Neural cell (in vitro differentiated cells): ENCODE results near the gene SNUPN. TPM values are rescaled to one million over a fixed set of nuclear protein-coding genes. Genes with fewer than 3 reads are reported as not detected.

Source experiments
- H2AFZ ChIP-seq: fragments of 200-600, 300-800 bp; sonication (generic), shearing (Covaris generic); 2 replicates; pipeline ENCODE4 v1.6.0; 2014; ENCODE audit warnings: low read depth, mild to moderate bottlenecking, antibody characterized with exemption, low read length, moderate library complexity
- H3F3A ChIP-seq: fragments of 200-600 bp; shearing (Covaris generic); 2 replicates; pipeline ENCODE4 v1.6.1; 2016; ENCODE audit warnings: mild to moderate bottlenecking, moderate library complexity, mixed read lengths, antibody characterized with exemption, low read length; ENCODE audit not compliant: insufficient read depth, poor library complexity, severe bottlenecking
- H3K27ac ChIP-seq: fragments of 200-600, 300-800 bp; sonication (generic), shearing (Covaris generic); 2 replicates; pipeline ENCODE4 v1.5.1; 2014; ENCODE audit warnings: mild to moderate bottlenecking, low read length, moderate library complexity
- H3K27me3 ChIP-seq: fragments of 300-800, 200-600 bp; sonication (generic), shearing (Covaris generic); 2 replicates; pipeline ENCODE4 v1.6.0; 2014; ENCODE audit warnings: mild to moderate bottlenecking, low read depth, low read length, moderate library complexity; ENCODE audit not compliant: insufficient read depth
- H3K36me3 ChIP-seq: fragments of 300-800, 200-600 bp; sonication (generic), shearing (Covaris generic); 2 replicates; pipeline ENCODE4 v1.5.1; 2014; ENCODE audit warnings: mild to moderate bottlenecking, antibody characterized with exemption, low read length, moderate library complexity; ENCODE audit not compliant: insufficient read depth
- H3K4me2 ChIP-seq: fragments of 300-800, 200-600 bp; sonication (generic), shearing (Covaris generic); 2 replicates; pipeline ENCODE4 v1.6.0; 2014; ENCODE audit warnings: mild to moderate bottlenecking, low read length
- H3K4me3 ChIP-seq: fragments of 300-800, 200-600 bp; sonication (generic), shearing (Covaris generic); 2 replicates; pipeline ENCODE4 v1.5.1; 2014; ENCODE audit warnings: mild to moderate bottlenecking, low read length, moderate library complexity
- H3K79me2 ChIP-seq: fragments of 200-600 bp; shearing (Covaris generic); replicated peaks from 2 replicates; pipeline ENCODE4 v1.6.0; 2014; ENCODE audit warnings: mild to moderate bottlenecking, low read length, moderate library complexity; ENCODE audit not compliant: insufficient read depth
- H3K9ac ChIP-seq: fragments of 300-800, 200-600 bp; sonication (generic), shearing (Covaris generic); 2 replicates; pipeline ENCODE4 v1.6.1; 2016; ENCODE audit warnings: mild to moderate bottlenecking, low read length, mixed read lengths
- H3K9me2 ChIP-seq: fragments of 200-600 bp; shearing (Covaris generic); 2 replicates; pipeline ENCODE4 v1.6.1; 2016; ENCODE audit warnings: mild to moderate bottlenecking, low read length, mixed read lengths; ENCODE audit not compliant: insufficient read depth
- H3K9me3 ChIP-seq: fragments of 200-600, 300-800 bp; sonication (generic), shearing (Covaris generic); 2 replicates; pipeline ENCODE4 v1.6.1; 2016; ENCODE audit warnings: mild to moderate bottlenecking, mixed run types, low read length, moderate library complexity, mixed read lengths
- H4K20me1 ChIP-seq: fragments of 200-600 bp; shearing (Covaris generic); 2 replicates; pipeline ENCODE4 v1.6.1; 2016; ENCODE audit warnings: mild to moderate bottlenecking, mixed run types; ENCODE audit not compliant: insufficient read depth
- EP300 ChIP-seq: fragments of 450-650 bp; conservative IDR thresholded peaks from 2 replicates; pipeline ENCODE4 v1.6.1; 2014; ENCODE audit warnings: antibody characterized with exemption, mild to moderate bottlenecking, moderate library complexity; ENCODE audit not compliant: poor library complexity, severe bottlenecking
- EZH2 ChIP-seq: fragments of 200-600, 300-800 bp; shearing (Covaris generic), sonication (generic); IDR thresholded peaks from 2 replicates; pipeline ENCODE4 v1.6.1; 2014; ENCODE audit warnings: antibody characterized with exemption, low read length, borderline replicate concordance, mild to moderate bottlenecking; ENCODE audit not compliant: insufficient read depth, poor library complexity, severe bottlenecking
- MXI1 ChIP-seq: fragments of 450-650 bp; conservative IDR thresholded peaks from 2 replicates; pipeline ENCODE4 v1.6.1; 2014; ENCODE audit warnings: antibody characterized with exemption, mild to moderate bottlenecking; ENCODE audit not compliant: poor library complexity, severe bottlenecking
- POLR2AphosphoS5 ChIP-seq: IDR thresholded peaks from 2 replicates; pipeline ENCODE4 v1.6.1; 2012
- RAD21 ChIP-seq: fragments of 450-650 bp; conservative IDR thresholded peaks from 2 replicates; pipeline ENCODE4 v1.6.1; 2014; ENCODE audit warnings: antibody characterized with exemption, mild to moderate bottlenecking, moderate library complexity
- SMC3 ChIP-seq: fragments of 450-650 bp; conservative IDR thresholded peaks from 2 replicates; pipeline ENCODE4 v1.6.1; 2014; ENCODE audit warnings: antibody characterized with exemption, mild to moderate bottlenecking, moderate library complexity; ENCODE audit not compliant: poor library complexity
- TAF1 ChIP-seq: IDR thresholded peaks from 2 replicates; pipeline ENCODE4 v1.6.1; 2012; ENCODE audit warnings: low read depth
- polyA plus RNA-seq: library from polyadenylated mRNA; depleted of rRNA; stranded (reverse); fragments of >200 nt; gene quantifications from 2 replicates; pipeline ENCODE4 v1.2.3, GENCODE V29; 2014
- TF ChIP-seq, protein P1 (sequence below): fragments of 450-650 bp; IDR thresholded peaks from 2 replicates; pipeline ENCODE4 v1.5.1; 2014; ENCODE audit warnings: antibody characterized with exemption, mild to moderate bottlenecking, moderate library complexity; ENCODE audit not compliant: poor library complexity, severe bottlenecking
- TF ChIP-seq, protein P2 (sequence below): IDR thresholded peaks from 2 replicates; pipeline ENCODE4 v1.6.1; 2012; ENCODE audit warnings: borderline replicate concordance

SNUPN gene
- polyA plus RNA-seq, 1 donor from 2014 or later: 19.0 TPM

DNA sequence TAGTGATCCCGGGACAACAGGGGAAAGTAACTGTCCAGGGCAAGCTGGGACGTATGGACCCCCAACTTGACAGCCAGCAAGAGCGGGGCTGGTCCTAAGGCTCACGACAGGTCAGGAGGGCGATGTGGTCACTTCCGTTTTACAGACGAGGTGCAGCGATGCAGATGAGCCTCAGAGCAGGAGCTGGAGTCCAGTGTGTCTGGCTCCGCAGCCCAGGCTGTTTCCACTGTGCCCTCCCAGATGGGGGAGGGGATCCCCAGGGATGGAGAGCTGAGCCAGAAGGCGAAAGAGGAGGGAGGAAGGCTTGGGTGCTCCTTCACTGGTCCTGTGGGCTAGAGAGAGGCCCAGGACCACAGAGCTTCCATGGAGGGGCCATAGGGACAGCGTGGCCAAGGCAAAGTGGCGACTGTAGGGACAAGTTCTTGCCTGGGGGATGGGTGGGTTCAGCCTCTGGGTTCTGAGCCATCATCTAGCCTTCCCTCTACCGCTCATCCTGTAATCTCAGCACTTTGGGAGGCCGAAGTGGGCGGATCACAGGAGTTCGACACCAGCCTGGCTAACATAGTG lies 27.9 kb upstream of the SNUPN start:
- Histone ChIP-seq H3K27me3 (peaks cover 3% of the 10 kb centered on the region), H3K79me2 (peaks cover 4% of the 10 kb centered on the region), H3K27ac (no peak overlapping the region), H3K9me2 (no peaks in the 10 kb centered on the region), H3K4me3 (no peak overlapping the region), H2AFZ (no peak overlapping the region), H3K4me2 (no peak overlapping the region), H3K9ac (no peak overlapping the region), H3F3A (no peaks in the 10 kb centered on the region), H3K36me3 (no peaks in the 10 kb centered on the region), H3K9me3 (no peaks in the 10 kb centered on the region), H4K20me1 (no peaks in the 10 kb centered on the region)
- TF ChIP-seq POLR2AphosphoS5: no peak
- TF ChIP-seq, protein P1, sequence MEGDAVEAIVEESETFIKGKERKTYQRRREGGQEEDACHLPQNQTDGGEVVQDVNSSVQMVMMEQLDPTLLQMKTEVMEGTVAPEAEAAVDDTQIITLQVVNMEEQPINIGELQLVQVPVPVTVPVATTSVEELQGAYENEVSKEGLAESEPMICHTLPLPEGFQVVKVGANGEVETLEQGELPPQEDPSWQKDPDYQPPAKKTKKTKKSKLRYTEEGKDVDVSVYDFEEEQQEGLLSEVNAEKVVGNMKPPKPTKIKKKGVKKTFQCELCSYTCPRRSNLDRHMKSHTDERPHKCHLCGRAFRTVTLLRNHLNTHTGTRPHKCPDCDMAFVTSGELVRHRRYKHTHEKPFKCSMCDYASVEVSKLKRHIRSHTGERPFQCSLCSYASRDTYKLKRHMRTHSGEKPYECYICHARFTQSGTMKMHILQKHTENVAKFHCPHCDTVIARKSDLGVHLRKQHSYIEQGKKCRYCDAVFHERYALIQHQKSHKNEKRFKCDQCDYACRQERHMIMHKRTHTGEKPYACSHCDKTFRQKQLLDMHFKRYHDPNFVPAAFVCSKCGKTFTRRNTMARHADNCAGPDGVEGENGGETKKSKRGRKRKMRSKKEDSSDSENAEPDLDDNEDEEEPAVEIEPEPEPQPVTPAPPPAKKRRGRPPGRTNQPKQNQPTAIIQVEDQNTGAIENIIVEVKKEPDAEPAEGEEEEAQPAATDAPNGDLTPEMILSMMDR: no peak
- TF ChIP-seq SMC3: no peak
- TF ChIP-seq EZH2: no peak
- TF ChIP-seq, protein P2, sequence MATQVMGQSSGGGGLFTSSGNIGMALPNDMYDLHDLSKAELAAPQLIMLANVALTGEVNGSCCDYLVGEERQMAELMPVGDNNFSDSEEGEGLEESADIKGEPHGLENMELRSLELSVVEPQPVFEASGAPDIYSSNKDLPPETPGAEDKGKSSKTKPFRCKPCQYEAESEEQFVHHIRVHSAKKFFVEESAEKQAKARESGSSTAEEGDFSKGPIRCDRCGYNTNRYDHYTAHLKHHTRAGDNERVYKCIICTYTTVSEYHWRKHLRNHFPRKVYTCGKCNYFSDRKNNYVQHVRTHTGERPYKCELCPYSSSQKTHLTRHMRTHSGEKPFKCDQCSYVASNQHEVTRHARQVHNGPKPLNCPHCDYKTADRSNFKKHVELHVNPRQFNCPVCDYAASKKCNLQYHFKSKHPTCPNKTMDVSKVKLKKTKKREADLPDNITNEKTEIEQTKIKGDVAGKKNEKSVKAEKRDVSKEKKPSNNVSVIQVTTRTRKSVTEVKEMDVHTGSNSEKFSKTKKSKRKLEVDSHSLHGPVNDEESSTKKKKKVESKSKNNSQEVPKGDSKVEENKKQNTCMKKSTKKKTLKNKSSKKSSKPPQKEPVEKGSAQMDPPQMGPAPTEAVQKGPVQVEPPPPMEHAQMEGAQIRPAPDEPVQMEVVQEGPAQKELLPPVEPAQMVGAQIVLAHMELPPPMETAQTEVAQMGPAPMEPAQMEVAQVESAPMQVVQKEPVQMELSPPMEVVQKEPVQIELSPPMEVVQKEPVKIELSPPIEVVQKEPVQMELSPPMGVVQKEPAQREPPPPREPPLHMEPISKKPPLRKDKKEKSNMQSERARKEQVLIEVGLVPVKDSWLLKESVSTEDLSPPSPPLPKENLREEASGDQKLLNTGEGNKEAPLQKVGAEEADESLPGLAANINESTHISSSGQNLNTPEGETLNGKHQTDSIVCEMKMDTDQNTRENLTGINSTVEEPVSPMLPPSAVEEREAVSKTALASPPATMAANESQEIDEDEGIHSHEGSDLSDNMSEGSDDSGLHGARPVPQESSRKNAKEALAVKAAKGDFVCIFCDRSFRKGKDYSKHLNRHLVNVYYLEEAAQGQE: no peak
- TF ChIP-seq MXI1: no peak
- no peak for TF ChIP-seq TAF1
- no peak for TF ChIP-seq RAD21
- TF ChIP-seq EP300: no peak

DNA sequence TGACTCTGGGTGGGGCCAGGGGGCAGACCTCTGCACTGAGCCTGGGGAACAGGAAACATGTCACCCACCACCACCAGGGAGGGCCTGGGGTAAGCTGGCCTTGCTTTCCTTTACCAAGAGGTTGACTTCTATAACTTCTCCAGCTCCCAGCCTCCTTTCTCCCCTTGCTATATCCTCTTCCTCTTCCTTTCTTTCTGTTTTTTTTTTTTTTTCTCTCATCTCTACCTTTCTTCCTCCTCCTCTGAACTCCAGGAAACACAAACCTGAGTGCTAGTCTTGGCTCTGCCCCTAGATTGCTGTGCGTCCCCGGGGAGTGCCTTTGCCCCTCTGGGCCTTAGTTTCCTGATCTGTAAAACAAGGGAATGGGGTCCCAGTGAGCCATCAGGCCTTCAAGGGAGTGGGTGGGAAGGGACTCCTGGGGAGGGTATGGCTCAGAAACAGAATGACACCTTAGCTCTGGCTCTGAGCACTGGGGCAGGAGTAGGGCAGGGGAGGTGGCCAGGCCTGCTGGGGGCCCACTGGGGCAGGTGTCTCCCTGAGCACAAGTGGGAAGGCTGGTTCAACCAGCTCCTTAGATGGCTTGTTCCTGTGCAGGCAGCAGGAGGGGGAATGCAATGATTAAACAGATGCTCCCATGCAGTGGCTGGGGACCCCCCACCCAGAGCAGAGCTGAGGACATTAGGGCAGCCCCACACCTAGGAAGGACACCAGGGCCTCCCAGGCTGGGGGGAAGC lies 26.5 kb upstream of the SNUPN start:
- peaks cover 17% of the 10 kb centered on the region for H3K27me3 ChIP-seq
- no peaks in the 10 kb centered on the region for H3K36me3 ChIP-seq
- no peak overlapping the region for H3K9ac ChIP-seq
- H3K79me2 ChIP-seq: peaks cover 4% of the 10 kb centered on the region
- H4K20me1 ChIP-seq: no peaks in the 10 kb centered on the region
- no peak overlapping the region for H3K4me2 ChIP-seq
- TF ChIP-seq, protein P2: no peak
- TF ChIP-seq TAF1: no peak
- no peak for TF ChIP-seq RAD21
- TF ChIP-seq MXI1: no peak
- TF ChIP-seq SMC3: no peak
- no peak for TF ChIP-seq EP300
- no peak for TF ChIP-seq EZH2
- TF ChIP-seq, protein P1: no peak
- TF ChIP-seq POLR2AphosphoS5: no peak
- no peak overlapping the region for H3K27ac ChIP-seq
- no peak overlapping the region for H2AFZ ChIP-seq
- no peaks in the 10 kb centered on the region for H3K9me3 ChIP-seq
- H3F3A ChIP-seq: no peaks in the 10 kb centered on the region
- no peaks in the 10 kb centered on the region for H3K9me2 ChIP-seq
- H3K4me3 ChIP-seq: no peak overlapping the region
